Breast epithelium (tissue), 3 donors: Measurements from ENCODE around the gene TCEAL5.

Experiments
- POLR2A ChIP-seq: fragments of 450-650 bp; IDR thresholded peaks from one replicate; pipeline ENCODE4 v1.6.1; 2016; ENCODE audit warnings: antibody characterized with exemption, mild to moderate bottlenecking, moderate library complexity
- POLR2AphosphoS5 ChIP-seq, 3 donors: sonication (generic); formaldehyde crosslinking; IDR thresholded peaks; one replicate each; pipeline ENCODE4 v1.6.1; 2017; ENCODE audit warnings: antibody characterized with exemption in 3 of 3
- TF ChIP-seq, protein P1 (sequence below), 3 donors: fragments of 450-650 bp; IDR thresholded peaks; one replicate each; pipeline ENCODE4 v1.5.1; 2016 to 2017; ENCODE audit warnings: antibody characterized with exemption in 3 of 3, mild to moderate bottlenecking in 3 of 3, moderate library complexity in 3 of 3

DNA sequence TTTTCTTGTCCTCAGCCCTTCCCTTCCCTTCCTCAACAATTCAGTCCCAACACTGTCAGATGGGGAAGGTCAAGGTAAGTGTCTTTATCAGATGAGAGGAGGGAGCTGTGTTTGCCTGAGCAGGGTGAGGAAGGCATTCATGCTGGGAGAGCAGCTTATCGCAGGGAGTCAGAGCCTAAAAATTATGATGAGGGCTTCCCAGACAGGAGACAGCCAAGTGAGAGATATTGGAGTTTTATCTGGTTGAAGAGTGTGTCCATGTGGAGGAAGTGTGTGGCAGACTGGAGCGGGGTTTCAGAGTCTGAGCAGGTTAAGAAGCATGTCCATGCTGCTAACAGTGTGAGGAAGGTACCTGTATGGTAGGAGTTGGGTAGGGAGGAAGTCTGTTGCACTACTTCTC lies 43.3 kb downstream of the TCEAL5 start:
- TF ChIP-seq, protein P1, sequence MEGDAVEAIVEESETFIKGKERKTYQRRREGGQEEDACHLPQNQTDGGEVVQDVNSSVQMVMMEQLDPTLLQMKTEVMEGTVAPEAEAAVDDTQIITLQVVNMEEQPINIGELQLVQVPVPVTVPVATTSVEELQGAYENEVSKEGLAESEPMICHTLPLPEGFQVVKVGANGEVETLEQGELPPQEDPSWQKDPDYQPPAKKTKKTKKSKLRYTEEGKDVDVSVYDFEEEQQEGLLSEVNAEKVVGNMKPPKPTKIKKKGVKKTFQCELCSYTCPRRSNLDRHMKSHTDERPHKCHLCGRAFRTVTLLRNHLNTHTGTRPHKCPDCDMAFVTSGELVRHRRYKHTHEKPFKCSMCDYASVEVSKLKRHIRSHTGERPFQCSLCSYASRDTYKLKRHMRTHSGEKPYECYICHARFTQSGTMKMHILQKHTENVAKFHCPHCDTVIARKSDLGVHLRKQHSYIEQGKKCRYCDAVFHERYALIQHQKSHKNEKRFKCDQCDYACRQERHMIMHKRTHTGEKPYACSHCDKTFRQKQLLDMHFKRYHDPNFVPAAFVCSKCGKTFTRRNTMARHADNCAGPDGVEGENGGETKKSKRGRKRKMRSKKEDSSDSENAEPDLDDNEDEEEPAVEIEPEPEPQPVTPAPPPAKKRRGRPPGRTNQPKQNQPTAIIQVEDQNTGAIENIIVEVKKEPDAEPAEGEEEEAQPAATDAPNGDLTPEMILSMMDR (IDR thresholded peaks at IDR 0.05): no peak
- TF ChIP-seq POLR2A (no peak), POLR2AphosphoS5 (IDR thresholded peaks at IDR 0.05) (no peak)
